ENCODE results near the gene STX7.

DNA sequence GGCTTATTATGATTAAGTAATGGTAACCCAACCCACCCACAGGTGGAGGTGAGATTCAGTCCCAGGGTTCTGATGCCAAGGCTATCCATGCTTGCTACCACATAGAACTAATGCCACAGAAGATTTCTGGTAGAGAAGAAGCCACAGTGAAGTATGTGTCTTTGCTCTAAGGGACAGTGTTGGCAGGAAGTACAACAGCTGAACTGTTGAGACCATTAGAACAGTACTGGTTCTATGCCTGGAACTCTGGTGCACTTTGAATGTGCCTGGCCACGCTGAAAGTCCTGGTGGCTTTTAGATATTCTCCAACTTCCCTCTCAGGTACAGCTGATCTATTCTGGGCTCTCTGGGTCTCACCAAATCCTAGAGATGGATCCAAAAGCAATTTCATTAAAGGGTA, 7.8 kb downstream of the STX7 start:
- TF ChIP-seq, protein P1, sequence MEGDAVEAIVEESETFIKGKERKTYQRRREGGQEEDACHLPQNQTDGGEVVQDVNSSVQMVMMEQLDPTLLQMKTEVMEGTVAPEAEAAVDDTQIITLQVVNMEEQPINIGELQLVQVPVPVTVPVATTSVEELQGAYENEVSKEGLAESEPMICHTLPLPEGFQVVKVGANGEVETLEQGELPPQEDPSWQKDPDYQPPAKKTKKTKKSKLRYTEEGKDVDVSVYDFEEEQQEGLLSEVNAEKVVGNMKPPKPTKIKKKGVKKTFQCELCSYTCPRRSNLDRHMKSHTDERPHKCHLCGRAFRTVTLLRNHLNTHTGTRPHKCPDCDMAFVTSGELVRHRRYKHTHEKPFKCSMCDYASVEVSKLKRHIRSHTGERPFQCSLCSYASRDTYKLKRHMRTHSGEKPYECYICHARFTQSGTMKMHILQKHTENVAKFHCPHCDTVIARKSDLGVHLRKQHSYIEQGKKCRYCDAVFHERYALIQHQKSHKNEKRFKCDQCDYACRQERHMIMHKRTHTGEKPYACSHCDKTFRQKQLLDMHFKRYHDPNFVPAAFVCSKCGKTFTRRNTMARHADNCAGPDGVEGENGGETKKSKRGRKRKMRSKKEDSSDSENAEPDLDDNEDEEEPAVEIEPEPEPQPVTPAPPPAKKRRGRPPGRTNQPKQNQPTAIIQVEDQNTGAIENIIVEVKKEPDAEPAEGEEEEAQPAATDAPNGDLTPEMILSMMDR (IDR thresholded peaks at IDR 0.05) = no peak
- TF ChIP-seq EZH2phosphoT487 (IDR thresholded peaks at IDR 0.05) (no peak), EZH2 (IDR thresholded peaks at IDR 0.05) (no peak)

All from neural progenitor cell (in vitro differentiated cells).